IMR-90 (cell line): ENCODE measurements around the gene FAAP20. TPM values are rescaled to one million over a fixed set of nuclear protein-coding genes. Genes with fewer than 3 reads are reported as not detected.

Experiments used
- ATAC-seq: fragments of 200-7000 bp; cut with Tn5 transposase; 2 replicates; pipeline ENCODE4 v1.9.1; 2020; ENCODE audit warnings: low read depth, mild to moderate bottlenecking, moderate library complexity
- BruUV-seq: library from RNA; stranded (reverse); fragments of 400-500 nt; replicated peaks from 2 replicates; lab custom pipeline; 2021; lab: Mats Ljungman, UMichigan
- CTCF ChIA-PET: fragments of 300-600 bp; formaldehyde crosslinking; extraction: SDS; loops from one replicate; lab custom pipeline; 2021; ENCODE audit warnings: antibody characterized with exemption; lab: Yijun Ruan, JAX
- POLR2A ChIA-PET: fragments of 300-600 bp; sonication (Branson Sonifier 250); formaldehyde crosslinking; loops from one replicate; lab custom pipeline; 2022; ENCODE audit warnings: antibody characterized with exemption; ENCODE audit not compliant: unreplicated experiment; lab: Charles Lee
- DNase-seq: peaks from one replicate; pipeline ENCODE4 v3.0.0; 2013
- H2AFZ ChIP-seq: replicated peaks from 2 replicates; pipeline ENCODE3; 2013; ENCODE audit warnings: low read length, mild to moderate bottlenecking; ENCODE audit not compliant: poor library complexity
- H2AK5ac ChIP-seq: 2 replicates; pipeline ENCODE4 v1.6.1; 2013; ENCODE audit warnings: low read depth, low read length, inconsistent platforms
- H2AK9ac ChIP-seq: replicated peaks from 2 replicates; pipeline ENCODE3; 2013; ENCODE audit warnings: mild to moderate bottlenecking, low read depth, low read length, moderate library complexity; ENCODE audit not compliant: poor library complexity
- H2BK120ac ChIP-seq: 2 replicates; pipeline ENCODE4 v1.6.1; 2013; ENCODE audit warnings: low read depth, low read length, inconsistent platforms
- H2BK15ac ChIP-seq: 3 replicates; pipeline ENCODE4 v1.6.1; 2013; ENCODE audit warnings: low read depth, low read length, inconsistent platforms
- H2BK20ac ChIP-seq: 2 replicates; pipeline ENCODE4 v1.6.1; 2013; ENCODE audit warnings: low read depth, mild to moderate bottlenecking, inconsistent platforms, low read length, moderate library complexity
- H2BK5ac ChIP-seq: 2 replicates; pipeline ENCODE4 v1.6.1; 2013; ENCODE audit warnings: mild to moderate bottlenecking, low read depth, low read length, inconsistent platforms; ENCODE audit not compliant: poor library complexity, severe bottlenecking
- H3K14ac ChIP-seq: replicated peaks from 2 replicates; pipeline ENCODE4 v1.6.1; 2013; ENCODE audit warnings: low read depth, low read length, inconsistent platforms
- H3K18ac ChIP-seq: 2 replicates; pipeline ENCODE4 v1.6.1; 2013; ENCODE audit warnings: low read depth, low read length, control low read depth
- H3K23ac ChIP-seq: 2 replicates; pipeline ENCODE4 v1.6.1; 2013; ENCODE audit warnings: low read depth, low read length, inconsistent platforms
- H3K27ac ChIP-seq: 2 replicates; pipeline ENCODE4 v1.5.1; 2013; ENCODE audit warnings: mild to moderate bottlenecking, control low read depth, low read length; ENCODE audit not compliant: insufficient read depth
- H3K27me3 ChIP-seq: 2 replicates; pipeline ENCODE4 v1.6.1; 2013; ENCODE audit warnings: low read length; ENCODE audit not compliant: control insufficient read depth, insufficient read depth
- H3K36me3 ChIP-seq: 2 replicates; pipeline ENCODE4 v1.6.1; 2013; ENCODE audit warnings: low read length, mixed read lengths; ENCODE audit not compliant: control insufficient read depth, insufficient read depth
- H3K4ac ChIP-seq: 2 replicates; pipeline ENCODE4 v1.6.1; 2013; ENCODE audit warnings: low read depth, low read length, inconsistent platforms
- H3K4me1 ChIP-seq: 2 replicates; pipeline ENCODE4 v1.6.1; 2013; ENCODE audit warnings: low read length, mixed read lengths; ENCODE audit not compliant: control insufficient read depth, insufficient read depth
- H3K4me2 ChIP-seq: 2 replicates; pipeline ENCODE4 v1.6.1; 2013; ENCODE audit warnings: low read depth, mild to moderate bottlenecking, control low read depth, low read length, moderate library complexity
- H3K4me3 ChIP-seq: 2 replicates; pipeline ENCODE4 v1.5.1; 2013; ENCODE audit warnings: low read depth, mild to moderate bottlenecking, control low read depth, low read length, moderate library complexity; ENCODE audit not compliant: insufficient read depth
- H3K56ac ChIP-seq: 2 replicates; pipeline ENCODE4 v1.6.1; 2013; ENCODE audit warnings: low read length, inconsistent platforms; ENCODE audit not compliant: insufficient read depth; ENCODE audit errors: extremely low read depth
- H3K79me1 ChIP-seq, 2 experiments: 2 replicates each; pipeline ENCODE4 v1.6.1; 2013; ENCODE audit warnings: low read length in 2 of 2, inconsistent platforms in 1 of 2, low read depth in 1 of 2
- H3K9ac ChIP-seq: 2 replicates; pipeline ENCODE4 v1.6.1; 2013; ENCODE audit warnings: low read depth, low read length, control low read depth
- H3K9me1 ChIP-seq: 2 replicates; pipeline ENCODE4 v1.6.1; 2013; ENCODE audit warnings: low read length, inconsistent platforms; ENCODE audit not compliant: insufficient read depth
- H3K9me3 ChIP-seq: 2 replicates; pipeline ENCODE4 v1.6.1; 2013; ENCODE audit warnings: low read length; ENCODE audit not compliant: control insufficient read depth, insufficient read depth
- H4K20me1 ChIP-seq: 2 replicates; pipeline ENCODE4 v1.6.1; 2013; ENCODE audit warnings: low read length, inconsistent platforms; ENCODE audit not compliant: insufficient read depth
- H4K5ac ChIP-seq: 2 replicates; pipeline ENCODE4 v1.6.1; 2013; ENCODE audit warnings: mild to moderate bottlenecking, low read depth, low read length, control low read depth
- H4K8ac ChIP-seq, 2 experiments: 2 replicates each; pipeline ENCODE4 v1.6.1; 2013; ENCODE audit warnings: low read depth in 2 of 2, low read length in 2 of 2, control low read depth in 1 of 2, inconsistent platforms in 1 of 2
- H4K91ac ChIP-seq: 2 replicates; pipeline ENCODE4 v1.6.1; 2013; ENCODE audit warnings: low read depth, low read length, inconsistent platforms; ENCODE audit not compliant: insufficient read depth
- RAD21 ChIP-seq: IDR thresholded peaks from 2 replicates; pipeline ENCODE4 v1.6.1; 2012; ENCODE audit warnings: low read length, improper control_type of control experiment
- WGBS, 2 experiments: methylation state at CpG; one replicate each; pipeline versions ENCODE4 v1.1.5 to v1.1.7; 2013; ENCODE audit warnings: missing lambda C conversion rate in 2 of 2; ENCODE audit not compliant: insufficient read length in 1 of 2; ENCODE audit errors: extremely low coverage in 2 of 2; 5-methylcytosine and 5-hydroxymethylcytosine counted together
- dilution Hi-C: fragments of 300-500 bp; cut with HindIII; formaldehyde crosslinking; loops from one replicate; pipeline ENCODE4 v1.14.3; 2018; ENCODE audit warnings: low sequenced_read_pairs; ENCODE audit not compliant: unreplicated experiment
- in situ Hi-C: fragments of 300-500 bp; cut with MboI; formaldehyde crosslinking; loops from 3 replicates; pipeline ENCODE4 v1.14.3; 2019; ENCODE audit warnings: low sequenced_read_pairs, inconsistent platforms, mixed read lengths
- intact Hi-C: fragments of 100-400 bp; cut with micrococcal nuclease; formaldehyde crosslinking; loops from 2 replicates; pipeline ENCODE4 v1.10.0; 2022
- polyA plus RNA-seq, 3 experiments: library from polyadenylated mRNA; depleted of rRNA; stranded (reverse); fragments of >200 nt; gene quantifications; 2 replicates each; pipeline ENCODE4 v1.2.3, GENCODE V29; 2012; ENCODE audit warnings: low replicate concordance in 1 of 3
- total RNA-seq: library from RNA; depleted of rRNA; stranded (reverse); fragments of >200 nt; gene quantifications from 2 replicates; pipeline ENCODE4 v1.2.3, GENCODE V29; 2012
- TF ChIP-seq, protein P1 (sequence below): conservative IDR thresholded peaks from 2 replicates; pipeline ENCODE4 v1.5.1; 2012; ENCODE audit warnings: mild to moderate bottlenecking, low read depth, low read length, improper control_type of control experiment

Gene FAAP20
- total and polyA plus RNA-seq, 2 of the 4 experiments (the other 2 are of a cell fraction), result 6.5 to 31.5 TPM

GRCh38 chr1:2181271-2181670 lies 13.3 kb downstream of the FAAP20 start:
- Histone ChIP-seq H2BK20ac (no peak overlapping the region), H2BK15ac (no peak overlapping the region), H4K5ac (no peak overlapping the region), H3K36me3 (peaks cover 9% of the 10 kb centered on the region; the same call in 1 of the 2 replicates), H2AK5ac (no peak overlapping the region), H4K20me1 (no peaks in the 10 kb centered on the region), H2AFZ (no peak overlapping the region), H3K79me1 (no peaks in the 10 kb centered on the region), H4K91ac (no peak overlapping the region), H2AK9ac (no peak overlapping the region), H3K4me1 (no peaks in the 10 kb centered on the region), H3K18ac (no peak overlapping the region), H3K14ac (no peak overlapping the region), H2BK120ac (no peak overlapping the region), H3K9me3 (no peaks in the 10 kb centered on the region), H3K4me3 (no peak overlapping the region), H4K8ac (no peak overlapping the region), H3K23ac (no peak overlapping the region), H3K56ac (no peak overlapping the region), H3K27me3 (no peaks in the 10 kb centered on the region), H3K9me1 (no peaks in the 10 kb centered on the region), H3K27ac (no peak overlapping the region), H3K9ac (no peak overlapping the region), H2BK5ac (no peak overlapping the region), H3K4ac (no peak overlapping the region), H3K4me2 (no peak overlapping the region)
- POLR2A ChIA-PET, result no interaction called here
- in situ Hi-C loops (loop anchor here (25.0 kb wide), 1 partner anchor 356 kb away; the partner anchor contains the start of genes HES5 and PANK4), dilution Hi-C loops (no loop called here), intact Hi-C loops (no loop called here)
- DNase-seq (no peak), ATAC-seq (no peak)
- TF ChIP-seq, protein P1, sequence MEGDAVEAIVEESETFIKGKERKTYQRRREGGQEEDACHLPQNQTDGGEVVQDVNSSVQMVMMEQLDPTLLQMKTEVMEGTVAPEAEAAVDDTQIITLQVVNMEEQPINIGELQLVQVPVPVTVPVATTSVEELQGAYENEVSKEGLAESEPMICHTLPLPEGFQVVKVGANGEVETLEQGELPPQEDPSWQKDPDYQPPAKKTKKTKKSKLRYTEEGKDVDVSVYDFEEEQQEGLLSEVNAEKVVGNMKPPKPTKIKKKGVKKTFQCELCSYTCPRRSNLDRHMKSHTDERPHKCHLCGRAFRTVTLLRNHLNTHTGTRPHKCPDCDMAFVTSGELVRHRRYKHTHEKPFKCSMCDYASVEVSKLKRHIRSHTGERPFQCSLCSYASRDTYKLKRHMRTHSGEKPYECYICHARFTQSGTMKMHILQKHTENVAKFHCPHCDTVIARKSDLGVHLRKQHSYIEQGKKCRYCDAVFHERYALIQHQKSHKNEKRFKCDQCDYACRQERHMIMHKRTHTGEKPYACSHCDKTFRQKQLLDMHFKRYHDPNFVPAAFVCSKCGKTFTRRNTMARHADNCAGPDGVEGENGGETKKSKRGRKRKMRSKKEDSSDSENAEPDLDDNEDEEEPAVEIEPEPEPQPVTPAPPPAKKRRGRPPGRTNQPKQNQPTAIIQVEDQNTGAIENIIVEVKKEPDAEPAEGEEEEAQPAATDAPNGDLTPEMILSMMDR, result no peak
- TF ChIP-seq RAD21, result no peak
- CTCF ChIA-PET, result no interaction called here
- 90% methylated on average over 13 of the region's 14 CpGs; no CpG with 5 or more reads in 1 of the 2 experiments for WGBS, 2 experiments
- BruUV-seq, result no TSS peak
